Activated CD8-positive, alpha-beta T cell treated with anti-CD3 and anti-CD28 coated beads, Interleukin-2, amount 10 ng/mL, durations not matched to agents 7 days and 5 days (primary cell): ENCODE measurements around the gene RNF8. TPM values are rescaled to one million over a fixed set of nuclear protein-coding genes. Genes with fewer than 3 reads are reported as not detected.
"Not testable (repeated sequence)": the region's sequence is repeated elsewhere in the genome, so short reads cannot be mapped to it uniquely, and the experiment has no call there.

Experiments
- ATAC-seq: fragments of 150-1000 bp; cut with Tn5 transposase; one replicate; pipeline ENCODE4 v1.10.0; 2021; ENCODE audit warnings: moderate library complexity
- CTCF ChIA-PET: fragments of 350-600 bp; sonication (Branson Sonifier 250); formaldehyde crosslinking; loops from one replicate; lab custom pipeline; 2021; ENCODE audit warnings: antibody characterized with exemption; lab: Charles Lee
- POLR2A ChIA-PET: fragments of 350-600 bp; sonication (Branson Sonifier 250); formaldehyde crosslinking; loops from one replicate; lab custom pipeline; 2021; ENCODE audit warnings: antibody characterized with exemption; lab: Charles Lee
- DNase-seq: peaks from one replicate; pipeline ENCODE4 v3.0.0-alpha.2; 2020
- H3K27ac Mint-ChIP-seq: one replicate; pipeline ENCODE4 v1.8.0; 2021; ENCODE audit warnings: mild to moderate bottlenecking, mixed read lengths
- H3K27me3 Mint-ChIP-seq: one replicate; pipeline ENCODE4 v1.8.0; 2021; ENCODE audit warnings: low read depth, mixed read lengths
- H3K36me3 Mint-ChIP-seq: one replicate; pipeline ENCODE4 v1.8.0; 2021; ENCODE audit warnings: low read depth, mixed read lengths
- H3K4me1 Mint-ChIP-seq: one replicate; pipeline ENCODE4 v1.8.0; 2021; ENCODE audit warnings: low read depth, mixed read lengths
- H3K4me3 Mint-ChIP-seq: one replicate; pipeline ENCODE4 v1.8.0; 2021; ENCODE audit warnings: mild to moderate bottlenecking, mixed read lengths
- H3K9me3 Mint-ChIP-seq: one replicate; pipeline ENCODE4 v1.8.0; 2022; ENCODE audit warnings: mixed read lengths; ENCODE audit not compliant: insufficient read depth
- total RNA-seq, 2 experiments: library from RNA; stranded (reverse); gene quantifications; one replicate each; pipeline ENCODE4 v1.2.3, GENCODE V29; 2021

Gene RNF8
- total RNA-seq, 2 experiments from 2014 or later: 23.2 to 23.7 TPM

- POLR2A ChIA-PET: no interaction called here
- CTCF ChIA-PET: interaction anchor here (1.4 to 4.1 kb wide), 4 partner anchors 8 to 369 kb away, joined by 3 to 26 read pairs (median 4); no protein-coding TSS in a partner anchor
Observed at GRCh38 chr6:37323580-37323979, 30.2 kb upstream of the RNF8 start.

GRCh38 chr6:37324131-37325033, 29.4 kb upstream of the RNF8 start:
- peaks cover 9% of the 10 kb centered on the region for H3K36me3 Mint-ChIP-seq
- no peak for DNase-seq

More at GRCh38 chr6:37323580-37323979, 30.2 kb upstream of the RNF8 start:
- H3K27me3 Mint-ChIP-seq: no peaks in the 10 kb centered on the region
- H3K9me3 Mint-ChIP-seq: no peaks in the 10 kb centered on the region
- H3K27ac Mint-ChIP-seq: no peak overlapping the region
- DNase-seq (no peak), ATAC-seq (no peak)
- peaks cover 7% of the 10 kb centered on the region for H3K4me1 Mint-ChIP-seq
- peaks cover 9% of the 10 kb centered on the region for H3K36me3 Mint-ChIP-seq
- no peak overlapping the region for H3K4me3 Mint-ChIP-seq

GRCh38 chr6:37330345-37330744, 23.4 kb upstream of the RNF8 start:
- H3K4me3 Mint-ChIP-seq, ATAC-seq, H3K9me3 Mint-ChIP-seq, H3K27me3 Mint-ChIP-seq, H3K4me1 Mint-ChIP-seq, H3K27ac Mint-ChIP-seq, DNase-seq, POLR2A ChIA-PET: not testable (repeated sequence)
- CTCF ChIA-PET: interaction anchor here (1.1 kb wide), 1 partner anchor 23 kb away, joined by 3 read pairs; no protein-coding TSS in a partner anchor
- H3K36me3 Mint-ChIP-seq: peaks cover 22% of the 10 kb centered on the region

More at GRCh38 chr6:37324131-37325033, 29.4 kb upstream of the RNF8 start:
- H3K27ac Mint-ChIP-seq: no peak overlapping the region
- H3K9me3 Mint-ChIP-seq: no peaks in the 10 kb centered on the region
- no peak for ATAC-seq
- POLR2A ChIA-PET: interaction anchor here (0.7 kb wide), 1 partner anchor 63 kb away, joined by 3 read pairs; no protein-coding TSS in a partner anchor
- CTCF ChIA-PET: interaction anchor here (1.0 to 4.1 kb wide), 15 partner anchors 9 to 376 kb away, joined by 3 to 26 read pairs (median 4); partner anchors contain the start of gene CMTR1
- no peaks in the 10 kb centered on the region for H3K27me3 Mint-ChIP-seq
- peaks cover 7% of the 10 kb centered on the region for H3K4me1 Mint-ChIP-seq
- no peak overlapping the region for H3K4me3 Mint-ChIP-seq

- Mint-ChIP-seq H3K27me3 (no peaks in the 10 kb centered on the region), H3K27ac (no peak overlapping the region), H3K9me3 (no peaks in the 10 kb centered on the region), H3K4me3 (no peak overlapping the region), H3K4me1 (no peaks in the 10 kb centered on the region), H3K36me3 (peaks cover 22% of the 10 kb centered on the region)
- DNase-seq (no peak), ATAC-seq (no peak)
- POLR2A ChIA-PET: no interaction called here
- CTCF ChIA-PET: no interaction called here
Observed at GRCh38 chr6:37331047-37331446, 22.7 kb upstream of the RNF8 start.

DNA sequence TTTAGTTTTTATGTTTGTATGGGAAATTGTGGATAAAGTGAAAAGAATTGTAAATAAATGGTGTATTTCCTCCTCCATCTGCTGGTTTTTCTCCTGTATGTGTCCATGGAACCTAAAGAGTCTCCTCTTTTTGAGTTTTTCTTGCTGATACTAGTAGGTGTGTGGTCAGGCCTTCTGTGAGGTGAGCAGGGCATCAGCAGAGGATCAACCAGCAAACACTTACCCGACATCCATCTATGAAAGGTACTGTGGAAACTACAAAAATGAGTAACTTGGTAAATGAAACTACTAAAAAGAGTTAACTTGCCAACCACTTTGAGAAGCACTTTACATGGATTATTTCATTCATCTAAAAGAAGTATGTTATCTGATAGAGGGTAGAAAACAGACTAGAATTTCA, 20.9 kb upstream of the RNF8 start:
- Mint-ChIP-seq H3K27me3 (no peaks in the 10 kb centered on the region), H3K27ac (no peak overlapping the region), H3K4me1 (no peaks in the 10 kb centered on the region), H3K4me3 (no peak overlapping the region), H3K9me3 (no peaks in the 10 kb centered on the region), H3K36me3 (peaks cover 20% of the 10 kb centered on the region)
- ChIA-PET POLR2A (no interaction called here), CTCF (no interaction called here)
- ATAC-seq: no peak
- DNase-seq: no peak

GRCh38 chr6:37334047-37334446, 19.7 kb upstream of the RNF8 start:
- H3K4me3 Mint-ChIP-seq: no peak overlapping the region
- ATAC-seq (no peak), DNase-seq (no peak)
- H3K27ac Mint-ChIP-seq: no peak overlapping the region
- H3K36me3 Mint-ChIP-seq: peaks cover 20% of the 10 kb centered on the region
- CTCF ChIA-PET: no interaction called here
- no peaks in the 10 kb centered on the region for H3K4me1 Mint-ChIP-seq
- POLR2A ChIA-PET: no interaction called here
- no peaks in the 10 kb centered on the region for H3K9me3 Mint-ChIP-seq
- H3K27me3 Mint-ChIP-seq: no peaks in the 10 kb centered on the region

- H3K4me1 Mint-ChIP-seq, H3K9me3 Mint-ChIP-seq, H3K36me3 Mint-ChIP-seq, POLR2A ChIA-PET, H3K27ac Mint-ChIP-seq, ATAC-seq, H3K27me3 Mint-ChIP-seq, CTCF ChIA-PET, H3K4me3 Mint-ChIP-seq, DNase-seq: not testable (repeated sequence)
Observed at GRCh38 chr6:37338317-37338716, 15.5 kb upstream of the RNF8 start.

DNA sequence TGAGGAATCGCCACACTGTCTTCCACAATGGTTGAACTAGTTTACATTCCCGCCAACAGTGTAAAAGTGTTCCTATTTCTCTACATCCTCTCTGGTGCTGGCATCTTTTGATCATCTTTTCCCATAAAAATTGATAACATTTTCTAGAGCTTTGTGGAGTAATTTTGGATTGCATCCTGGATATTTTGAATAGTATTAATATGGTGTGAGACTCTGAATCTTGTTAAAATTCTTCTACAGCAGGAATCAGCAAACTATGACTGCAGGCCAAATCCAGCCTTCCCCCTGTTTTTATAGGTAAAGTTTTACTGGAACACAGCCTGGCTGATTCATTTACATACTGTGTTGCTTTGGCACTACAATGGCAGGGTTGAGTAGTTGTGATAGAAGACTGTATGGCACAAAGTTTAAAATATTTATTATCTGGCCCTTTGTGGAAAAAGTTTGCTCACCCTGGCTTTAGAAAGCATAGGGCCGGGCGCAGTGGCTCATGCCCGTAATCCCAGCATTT, 15.0 kb upstream of the RNF8 start:
- H3K27me3 Mint-ChIP-seq: peaks cover 14% of the 10 kb centered on the region
- DNase-seq (no peak), ATAC-seq (no peak)
- no peaks in the 10 kb centered on the region for H3K9me3 Mint-ChIP-seq
- no peak overlapping the region for H3K4me3 Mint-ChIP-seq
- H3K27ac Mint-ChIP-seq: no peak overlapping the region
- CTCF ChIA-PET: interaction anchor here (1.8 kb wide), 1 partner anchor 27 kb away, joined by 5 read pairs; no protein-coding TSS in a partner anchor
- peaks cover 2% of the 10 kb centered on the region for H3K36me3 Mint-ChIP-seq
- POLR2A ChIA-PET: no interaction called here
- peaks cover 5% of the 10 kb centered on the region for H3K4me1 Mint-ChIP-seq

- POLR2A ChIA-PET: no interaction called here
Observed at GRCh38 chr6:37339741-37340638, 13.8 kb upstream of the RNF8 start.

DNA sequence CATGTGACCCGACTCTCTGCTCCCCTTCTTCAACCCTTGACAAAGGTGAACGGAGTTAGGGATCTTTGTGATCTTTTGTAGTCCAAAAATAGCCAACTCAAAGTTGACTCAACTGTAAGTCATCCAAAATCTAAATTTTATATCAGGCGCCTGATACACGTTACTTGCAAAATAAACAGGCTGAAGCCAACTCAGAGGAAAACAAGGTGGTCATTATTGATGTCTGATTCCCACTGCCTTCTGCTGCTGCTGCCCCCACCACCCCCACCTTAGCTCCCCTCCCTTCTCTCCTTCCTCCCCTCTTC, 13.2 kb upstream of the RNF8 start:
- Mint-ChIP-seq H3K27me3 (peaks cover 16% of the 10 kb centered on the region), H3K9me3 (no peaks in the 10 kb centered on the region), H3K27ac (no peak overlapping the region), H3K4me3 (no peak overlapping the region), H3K4me1 (peaks cover 5% of the 10 kb centered on the region), H3K36me3 (no peaks in the 10 kb centered on the region)
- DNase-seq (no peak), ATAC-seq (no peak)
- CTCF ChIA-PET: interaction anchor here (1.8 kb wide), 1 partner anchor 25 kb away, joined by 5 read pairs; no protein-coding TSS in a partner anchor
- POLR2A ChIA-PET: no interaction called here

More at GRCh38 chr6:37339741-37340638, 13.8 kb upstream of the RNF8 start:
- Mint-ChIP-seq H3K4me3 (no peak overlapping the region), H3K4me1 (peaks cover 5% of the 10 kb centered on the region), H3K27ac (no peak overlapping the region), H3K9me3 (no peaks in the 10 kb centered on the region), H3K27me3 (peaks cover 16% of the 10 kb centered on the region), H3K36me3 (no peaks in the 10 kb centered on the region)
- CTCF ChIA-PET: interaction anchor here (1.8 kb wide), 1 partner anchor 26 kb away, joined by 5 read pairs; no protein-coding TSS in a partner anchor
- no peak for ATAC-seq
- DNase-seq: no peak

GRCh38 chr6:37343248-37343647, 10.5 kb upstream of the RNF8 start:
- no peak for ATAC-seq
- no peaks in the 10 kb centered on the region for H3K9me3 Mint-ChIP-seq
- no peak overlapping the region for H3K27ac Mint-ChIP-seq
- POLR2A ChIA-PET: no interaction called here
- peaks cover 28% of the 10 kb centered on the region for H3K27me3 Mint-ChIP-seq
- no peaks in the 10 kb centered on the region for H3K36me3 Mint-ChIP-seq
- DNase-seq: no peak
- peaks cover 5% of the 10 kb centered on the region for H3K4me1 Mint-ChIP-seq
- CTCF ChIA-PET: interaction anchor here (0.8 kb wide), 1 partner anchor 18 kb away, joined by 3 read pairs; no protein-coding TSS in a partner anchor
- H3K4me3 Mint-ChIP-seq: no peak overlapping the region
